H1 (cell line): Measurements from ENCODE around the gene HMGCS2. TPM values are rescaled to one million over a fixed set of nuclear protein-coding genes. Genes with fewer than 3 reads are reported as not detected.

Source experiments
- POLR2A ChIP-seq, 2 experiments: IDR thresholded peaks; 1 replicate in 1 of 2; 2 replicates in 1 of 2; pipeline ENCODE4 v1.6.1; 2011; ENCODE audit warnings: low read depth in 2 of 2, low read length in 2 of 2, mild to moderate bottlenecking in 2 of 2; ENCODE audit errors: control extremely low read depth in 1 of 2
- RFX5 ChIP-seq: IDR thresholded peaks from 2 replicates; pipeline ENCODE4 v1.6.1; 2011; ENCODE audit warnings: low read depth, low read length, improper control_type of control experiment, borderline replicate concordance
- polyA plus RNA-seq, 7 experiments: library from polyadenylated mRNA; depleted of rRNA in 3 of 7; stranded (reverse) in 5 of 7; unstranded in 2 of 7; fragments of >200 nt in 5 of 7; fragments of 200-250 nt in 2 of 7; gene quantifications; 1 replicate in 5 of 7; 2 replicates in 1 of 7; 4 replicates in 1 of 7; pipeline versions ENCODE4 v1.2.1 to v1.2.3, GENCODE V29; 2011 to 2013; ENCODE audit warnings: missing spikeins in 2 of 7, mixed read lengths in 2 of 7
- total RNA-seq: library from RNA; stranded (reverse); fragmentation: NEBNext Ultra II Directional; extraction: Animal tissue kit (Norgen Biotek cat#: 25700); gene quantifications from 2 replicates; pipeline ENCODE4 v1.2.1, GENCODE V29; 2021
- TF ChIP-seq, protein P1 (sequence below): fragments of 300-600 bp; sonication (generic); IDR thresholded peaks from 2 replicates; pipeline ENCODE4 v1.7.1; 2012; ENCODE audit warnings: low read length, moderate library complexity, mild to moderate bottlenecking, inconsistent platforms; ENCODE audit not compliant: insufficient replicate concordance

HMGCS2 gene
- total and polyA plus RNA-seq, 2 of the 8 experiments (the other 6 are each of a cell fraction or from before 2014, with no cell fraction given), result not detected

DNA sequence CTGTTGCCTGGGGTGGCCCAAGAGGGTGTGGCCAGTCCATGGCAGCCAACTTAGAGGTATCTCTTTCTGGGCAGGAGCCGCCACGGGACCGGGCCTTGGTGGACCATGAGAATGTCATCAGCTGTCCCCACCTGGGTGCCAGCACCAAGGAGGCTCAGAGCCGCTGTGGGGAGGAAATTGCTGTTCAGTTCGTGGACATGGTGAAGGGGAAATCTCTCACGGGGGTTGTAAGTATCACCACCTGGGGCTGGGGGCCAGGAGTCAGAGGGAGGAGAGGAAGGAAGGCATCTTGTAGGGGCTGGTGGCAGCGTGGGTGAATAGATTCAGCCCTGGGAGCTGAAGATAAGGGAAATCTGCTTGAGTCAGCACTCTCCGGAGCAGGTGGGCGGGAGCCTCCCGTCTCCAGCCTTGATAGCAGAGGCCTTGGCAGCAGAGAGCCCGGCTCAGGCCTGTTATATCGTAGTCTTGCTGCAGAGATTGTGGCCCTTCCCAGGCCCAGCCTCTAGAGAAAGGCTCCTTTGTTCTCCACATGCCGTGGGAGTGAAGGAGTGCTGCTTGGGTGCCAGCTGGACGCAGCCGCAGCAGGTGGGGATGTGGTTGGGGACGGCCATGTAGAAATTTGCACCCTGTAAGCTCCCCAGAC, 31.5 kb downstream of the HMGCS2 start (continued):
- TF ChIP-seq, protein P1, sequence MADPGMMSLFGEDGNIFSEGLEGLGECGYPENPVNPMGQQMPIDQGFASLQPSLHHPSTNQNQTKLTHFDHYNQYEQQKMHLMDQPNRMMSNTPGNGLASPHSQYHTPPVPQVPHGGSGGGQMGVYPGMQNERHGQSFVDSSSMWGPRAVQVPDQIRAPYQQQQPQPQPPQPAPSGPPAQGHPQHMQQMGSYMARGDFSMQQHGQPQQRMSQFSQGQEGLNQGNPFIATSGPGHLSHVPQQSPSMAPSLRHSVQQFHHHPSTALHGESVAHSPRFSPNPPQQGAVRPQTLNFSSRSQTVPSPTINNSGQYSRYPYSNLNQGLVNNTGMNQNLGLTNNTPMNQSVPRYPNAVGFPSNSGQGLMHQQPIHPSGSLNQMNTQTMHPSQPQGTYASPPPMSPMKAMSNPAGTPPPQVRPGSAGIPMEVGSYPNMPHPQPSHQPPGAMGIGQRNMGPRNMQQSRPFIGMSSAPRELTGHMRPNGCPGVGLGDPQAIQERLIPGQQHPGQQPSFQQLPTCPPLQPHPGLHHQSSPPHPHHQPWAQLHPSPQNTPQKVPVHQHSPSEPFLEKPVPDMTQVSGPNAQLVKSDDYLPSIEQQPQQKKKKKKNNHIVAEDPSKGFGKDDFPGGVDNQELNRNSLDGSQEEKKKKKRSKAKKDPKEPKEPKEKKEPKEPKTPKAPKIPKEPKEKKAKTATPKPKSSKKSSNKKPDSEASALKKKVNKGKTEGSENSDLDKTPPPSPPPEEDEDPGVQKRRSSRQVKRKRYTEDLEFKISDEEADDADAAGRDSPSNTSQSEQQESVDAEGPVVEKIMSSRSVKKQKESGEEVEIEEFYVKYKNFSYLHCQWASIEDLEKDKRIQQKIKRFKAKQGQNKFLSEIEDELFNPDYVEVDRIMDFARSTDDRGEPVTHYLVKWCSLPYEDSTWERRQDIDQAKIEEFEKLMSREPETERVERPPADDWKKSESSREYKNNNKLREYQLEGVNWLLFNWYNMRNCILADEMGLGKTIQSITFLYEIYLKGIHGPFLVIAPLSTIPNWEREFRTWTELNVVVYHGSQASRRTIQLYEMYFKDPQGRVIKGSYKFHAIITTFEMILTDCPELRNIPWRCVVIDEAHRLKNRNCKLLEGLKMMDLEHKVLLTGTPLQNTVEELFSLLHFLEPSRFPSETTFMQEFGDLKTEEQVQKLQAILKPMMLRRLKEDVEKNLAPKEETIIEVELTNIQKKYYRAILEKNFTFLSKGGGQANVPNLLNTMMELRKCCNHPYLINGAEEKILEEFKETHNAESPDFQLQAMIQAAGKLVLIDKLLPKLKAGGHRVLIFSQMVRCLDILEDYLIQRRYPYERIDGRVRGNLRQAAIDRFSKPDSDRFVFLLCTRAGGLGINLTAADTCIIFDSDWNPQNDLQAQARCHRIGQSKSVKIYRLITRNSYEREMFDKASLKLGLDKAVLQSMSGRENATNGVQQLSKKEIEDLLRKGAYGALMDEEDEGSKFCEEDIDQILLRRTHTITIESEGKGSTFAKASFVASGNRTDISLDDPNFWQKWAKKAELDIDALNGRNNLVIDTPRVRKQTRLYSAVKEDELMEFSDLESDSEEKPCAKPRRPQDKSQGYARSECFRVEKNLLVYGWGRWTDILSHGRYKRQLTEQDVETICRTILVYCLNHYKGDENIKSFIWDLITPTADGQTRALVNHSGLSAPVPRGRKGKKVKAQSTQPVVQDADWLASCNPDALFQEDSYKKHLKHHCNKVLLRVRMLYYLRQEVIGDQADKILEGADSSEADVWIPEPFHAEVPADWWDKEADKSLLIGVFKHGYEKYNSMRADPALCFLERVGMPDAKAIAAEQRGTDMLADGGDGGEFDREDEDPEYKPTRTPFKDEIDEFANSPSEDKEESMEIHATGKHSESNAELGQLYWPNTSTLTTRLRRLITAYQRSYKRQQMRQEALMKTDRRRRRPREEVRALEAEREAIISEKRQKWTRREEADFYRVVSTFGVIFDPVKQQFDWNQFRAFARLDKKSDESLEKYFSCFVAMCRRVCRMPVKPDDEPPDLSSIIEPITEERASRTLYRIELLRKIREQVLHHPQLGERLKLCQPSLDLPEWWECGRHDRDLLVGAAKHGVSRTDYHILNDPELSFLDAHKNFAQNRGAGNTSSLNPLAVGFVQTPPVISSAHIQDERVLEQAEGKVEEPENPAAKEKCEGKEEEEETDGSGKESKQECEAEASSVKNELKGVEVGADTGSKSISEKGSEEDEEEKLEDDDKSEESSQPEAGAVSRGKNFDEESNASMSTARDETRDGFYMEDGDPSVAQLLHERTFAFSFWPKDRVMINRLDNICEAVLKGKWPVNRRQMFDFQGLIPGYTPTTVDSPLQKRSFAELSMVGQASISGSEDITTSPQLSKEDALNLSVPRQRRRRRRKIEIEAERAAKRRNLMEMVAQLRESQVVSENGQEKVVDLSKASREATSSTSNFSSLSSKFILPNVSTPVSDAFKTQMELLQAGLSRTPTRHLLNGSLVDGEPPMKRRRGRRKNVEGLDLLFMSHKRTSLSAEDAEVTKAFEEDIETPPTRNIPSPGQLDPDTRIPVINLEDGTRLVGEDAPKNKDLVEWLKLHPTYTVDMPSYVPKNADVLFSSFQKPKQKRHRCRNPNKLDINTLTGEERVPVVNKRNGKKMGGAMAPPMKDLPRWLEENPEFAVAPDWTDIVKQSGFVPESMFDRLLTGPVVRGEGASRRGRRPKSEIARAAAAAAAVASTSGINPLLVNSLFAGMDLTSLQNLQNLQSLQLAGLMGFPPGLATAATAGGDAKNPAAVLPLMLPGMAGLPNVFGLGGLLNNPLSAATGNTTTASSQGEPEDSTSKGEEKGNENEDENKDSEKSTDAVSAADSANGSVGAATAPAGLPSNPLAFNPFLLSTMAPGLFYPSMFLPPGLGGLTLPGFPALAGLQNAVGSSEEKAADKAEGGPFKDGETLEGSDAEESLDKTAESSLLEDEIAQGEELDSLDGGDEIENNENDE, result no peak
- TF ChIP-seq POLR2A (IDR thresholded peaks at IDR 0.05; ENCODE audit: control extremely low read depth in 1 of 2, low read depth in 2 of 2, low read length in 2 of 2) (peak in 1 of 2 experiments; percentile 26; a peak in 1 of 3 replicates), RFX5 (no peak)
